ENCODE data around the gene C3orf49. TPM values are rescaled to one million over a fixed set of nuclear protein-coding genes. Genes with fewer than 3 reads are reported as not detected.

C3orf49 gene
- total RNA-seq, 4 donors from 2014 or later: not detected

DNA sequence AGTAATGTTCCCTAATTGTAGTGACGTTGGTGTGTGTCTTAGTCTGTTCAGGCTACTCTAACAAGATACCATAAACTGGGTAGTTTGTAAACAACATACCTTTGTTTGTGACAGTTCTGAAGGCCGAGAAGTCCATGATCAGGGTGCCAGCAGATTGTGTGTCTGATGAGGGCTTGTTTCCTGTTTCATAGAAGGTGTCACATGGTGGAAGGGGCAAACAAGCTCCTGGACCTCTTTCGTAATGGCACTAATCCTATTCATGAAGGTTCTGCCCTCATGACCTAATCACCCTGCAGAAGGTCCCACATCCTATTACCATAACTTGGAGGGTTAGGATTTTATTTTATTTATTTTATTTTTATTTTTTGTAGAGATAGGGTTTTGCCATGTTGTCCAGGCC lies 55.7 kb downstream of the C3orf49 start:
- DNase-seq (no peak), ATAC-seq (no peak)
- Histone ChIP-seq H3K36me3 (no peaks in the 10 kb centered on the region), H3K9me3 (no peaks in the 10 kb centered on the region), H3K27ac (no peak overlapping the region), H3K4me1 (peaks cover 38 to 59% of the 10 kb centered on the region in 2 donors), H3K4me3 (no peak overlapping the region), H3K27me3 (no peaks in the 10 kb centered on the region)
- in situ Hi-C loops (cut with MboI; ENCODE audit: low sequenced_read_pairs in 4 of 4): no loop called here
- TF ChIP-seq, protein P1, sequence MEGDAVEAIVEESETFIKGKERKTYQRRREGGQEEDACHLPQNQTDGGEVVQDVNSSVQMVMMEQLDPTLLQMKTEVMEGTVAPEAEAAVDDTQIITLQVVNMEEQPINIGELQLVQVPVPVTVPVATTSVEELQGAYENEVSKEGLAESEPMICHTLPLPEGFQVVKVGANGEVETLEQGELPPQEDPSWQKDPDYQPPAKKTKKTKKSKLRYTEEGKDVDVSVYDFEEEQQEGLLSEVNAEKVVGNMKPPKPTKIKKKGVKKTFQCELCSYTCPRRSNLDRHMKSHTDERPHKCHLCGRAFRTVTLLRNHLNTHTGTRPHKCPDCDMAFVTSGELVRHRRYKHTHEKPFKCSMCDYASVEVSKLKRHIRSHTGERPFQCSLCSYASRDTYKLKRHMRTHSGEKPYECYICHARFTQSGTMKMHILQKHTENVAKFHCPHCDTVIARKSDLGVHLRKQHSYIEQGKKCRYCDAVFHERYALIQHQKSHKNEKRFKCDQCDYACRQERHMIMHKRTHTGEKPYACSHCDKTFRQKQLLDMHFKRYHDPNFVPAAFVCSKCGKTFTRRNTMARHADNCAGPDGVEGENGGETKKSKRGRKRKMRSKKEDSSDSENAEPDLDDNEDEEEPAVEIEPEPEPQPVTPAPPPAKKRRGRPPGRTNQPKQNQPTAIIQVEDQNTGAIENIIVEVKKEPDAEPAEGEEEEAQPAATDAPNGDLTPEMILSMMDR (IDR thresholded peaks at IDR 0.05 in 4 of 5, conservative IDR thresholded peaks at IDR 0.05 in 1 of 5): no peak
- TF ChIP-seq POLR2A (IDR thresholded peaks at IDR 0.05): no peak
- intact Hi-C loops (cut with DNase I; ENCODE audit: low total_unique reads): no loop called here

DNA sequence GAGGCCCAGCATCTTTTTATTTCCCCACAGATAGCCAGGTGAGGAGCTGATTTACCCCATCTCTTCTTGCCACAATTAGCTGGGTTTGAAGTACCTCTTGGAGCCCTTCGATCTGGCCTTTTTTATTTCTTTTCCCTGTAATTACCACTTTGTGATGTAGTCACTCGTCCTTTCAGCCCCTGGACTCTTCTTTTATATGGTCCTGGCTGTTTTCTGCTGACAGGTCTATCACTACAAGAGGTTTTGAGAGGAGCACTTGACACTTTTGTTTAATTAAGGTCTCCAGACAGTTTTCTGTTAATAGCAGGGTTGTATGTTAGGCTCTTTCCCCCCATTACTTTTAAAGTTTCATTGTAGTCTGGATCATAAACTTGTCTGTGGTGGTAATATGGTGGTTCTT lies 56.4 kb downstream of the C3orf49 start:
- Histone ChIP-seq H3K27ac (no peak overlapping the region), H3K4me3 (no peak overlapping the region), H3K27me3 (no peaks in the 10 kb centered on the region), H3K9me3 (no peaks in the 10 kb centered on the region), H3K4me1 (peaks cover 31 to 51% of the 10 kb centered on the region in 2 donors), H3K36me3 (no peaks in the 10 kb centered on the region)
- no peak for ATAC-seq
- TF ChIP-seq, protein P1 (IDR thresholded peaks at IDR 0.05 in 4 of 5, conservative IDR thresholded peaks at IDR 0.05 in 1 of 5): no peak
- TF ChIP-seq POLR2A (IDR thresholded peaks at IDR 0.05): no peak
- in situ Hi-C loops (cut with MboI; ENCODE audit: low sequenced_read_pairs in 4 of 4): no loop called here
- intact Hi-C loops (cut with DNase I; ENCODE audit: low total_unique reads): no loop called here
- DNase-seq: no peak

DNA sequence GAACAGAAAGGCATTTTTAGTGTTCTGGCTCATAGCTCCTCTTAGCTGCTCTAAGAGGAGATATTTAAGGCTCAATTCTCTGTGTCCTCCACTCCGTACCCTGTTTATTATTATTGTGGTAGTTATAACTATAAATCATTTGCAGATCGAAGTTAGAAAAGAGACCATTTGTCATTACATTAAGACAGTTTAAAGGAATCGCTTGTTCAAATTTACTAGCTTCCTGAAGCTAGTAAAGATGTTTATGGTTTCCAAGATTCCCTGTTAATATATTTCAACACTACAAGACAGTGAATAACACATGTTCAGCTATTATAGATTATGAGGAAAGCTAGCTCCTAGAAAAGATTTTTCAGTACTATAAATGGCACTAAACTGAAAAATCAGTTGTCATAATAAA lies 57.2 kb downstream of the C3orf49 start:
- ATAC-seq (no peak), DNase-seq (no peak)
- TF ChIP-seq POLR2A (IDR thresholded peaks at IDR 0.05): no peak
- TF ChIP-seq, protein P1 (IDR thresholded peaks at IDR 0.05 in 4 of 5, conservative IDR thresholded peaks at IDR 0.05 in 1 of 5): no peak
- in situ Hi-C loops (cut with MboI; ENCODE audit: low sequenced_read_pairs in 4 of 4) (no loop called here), intact Hi-C loops (cut with DNase I; ENCODE audit: low total_unique reads) (no loop called here)
- H3K27ac ChIP-seq: no peak overlapping the region
- peaks cover 25 to 44% of the 10 kb centered on the region in 2 donors for H3K4me1 ChIP-seq
- H3K36me3 ChIP-seq: no peaks in the 10 kb centered on the region
- H3K27me3 ChIP-seq: no peaks in the 10 kb centered on the region
- H3K9me3 ChIP-seq: no peaks in the 10 kb centered on the region
- no peak overlapping the region for H3K4me3 ChIP-seq

DNA sequence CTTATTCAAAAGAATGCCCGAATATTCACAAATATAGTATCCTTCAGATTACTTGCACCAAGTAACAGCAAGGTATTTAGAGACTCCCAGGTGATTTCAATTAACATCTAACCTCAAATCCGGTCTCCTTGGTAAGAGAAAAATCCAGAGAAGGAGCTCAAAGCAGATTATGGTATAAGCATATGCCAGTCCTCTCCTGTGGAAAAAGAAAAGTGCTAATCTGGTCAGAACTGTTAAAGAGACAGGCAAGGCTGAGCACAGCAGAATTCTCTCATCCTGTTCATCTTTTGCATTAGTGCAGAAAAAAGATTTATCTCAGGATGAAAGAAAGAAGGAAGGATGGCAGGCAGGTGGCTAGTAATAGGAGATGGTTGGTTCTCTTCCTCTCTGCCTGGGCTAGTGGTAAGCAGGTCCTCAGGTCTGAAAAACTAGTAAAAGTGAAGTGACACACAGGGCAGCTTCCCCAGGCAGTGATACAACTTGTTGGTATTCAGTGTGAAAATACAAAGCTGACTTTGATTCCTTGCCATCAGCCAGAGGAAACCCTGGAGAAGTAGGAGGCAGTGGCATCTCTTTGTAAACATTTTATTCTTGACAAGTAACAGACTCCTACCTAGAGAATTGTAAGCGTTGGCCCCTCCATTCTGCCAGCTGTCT lies 58.8 kb downstream of the C3orf49 start:
- Histone ChIP-seq H3K27me3 (no peaks in the 10 kb centered on the region), H3K36me3 (no peaks in the 10 kb centered on the region), H3K4me3 (no peak overlapping the region), H3K4me1 (peaks cover 33 to 52% of the 10 kb centered on the region in 2 donors), H3K9me3 (no peaks in the 10 kb centered on the region), H3K27ac (no peak overlapping the region)
- in situ Hi-C loops (cut with MboI; ENCODE audit: low sequenced_read_pairs in 4 of 4): no loop called here
- no peak for DNase-seq
- intact Hi-C loops (cut with DNase I; ENCODE audit: low total_unique reads): no loop called here
- no peak for ATAC-seq
- TF ChIP-seq, protein P1 (IDR thresholded peaks at IDR 0.05 in 4 of 5, conservative IDR thresholded peaks at IDR 0.05 in 1 of 5): no peak
- TF ChIP-seq POLR2A (IDR thresholded peaks at IDR 0.05): no peak

Measured in gastrocnemius medialis (tissue), 4 donors.